ENCODE measurements around the gene EIF3A.
"Not testable (repeated sequence)": the region's sequence is repeated elsewhere in the genome, so short reads cannot be mapped to it uniquely, and the experiment has no call there.

Gene EIF3A

DNA sequence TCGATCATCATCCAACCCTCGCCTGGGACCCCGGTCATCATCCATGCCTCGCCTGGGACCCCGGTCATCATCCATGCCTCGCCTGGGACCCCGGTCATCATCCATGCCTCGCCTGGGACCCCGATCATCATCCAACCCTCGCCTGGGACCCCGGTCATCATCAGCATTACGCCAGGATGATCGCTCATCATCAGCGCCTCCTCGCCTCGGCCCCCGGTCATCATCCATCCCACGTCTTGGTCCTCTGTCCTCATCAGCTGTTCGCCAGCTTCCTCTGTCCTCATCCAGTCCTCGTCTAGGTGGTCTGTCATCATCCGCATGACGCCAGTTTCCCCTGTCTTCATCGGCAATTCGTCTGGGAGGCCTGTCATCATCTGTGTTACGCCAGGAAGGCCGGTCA is 38.4 kb downstream of the EIF3A start:
- DNase-seq (ENCODE audit: low spot score): no peak

DNA sequence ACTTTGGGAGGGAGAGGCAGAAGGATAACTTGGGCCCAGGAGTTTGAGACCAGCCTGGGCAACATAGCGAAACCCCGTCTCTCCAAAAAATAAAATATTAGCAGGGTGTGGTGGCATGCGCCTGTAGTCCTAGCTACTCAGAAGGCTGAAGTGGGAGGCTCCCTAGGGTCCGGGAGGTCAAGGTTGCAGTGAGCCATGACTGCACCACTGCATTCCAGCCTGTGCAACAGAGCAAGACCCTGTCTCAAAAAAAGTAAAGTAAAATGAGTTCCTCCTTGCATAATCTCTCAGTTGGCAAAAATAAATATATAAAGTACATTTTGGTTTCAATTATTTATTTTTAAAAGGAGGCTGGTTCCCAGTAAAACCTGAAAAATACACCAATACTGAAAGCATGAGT is 39.3 kb downstream of the EIF3A start:
- DNase-seq (ENCODE audit: low spot score): no peak

DNA sequence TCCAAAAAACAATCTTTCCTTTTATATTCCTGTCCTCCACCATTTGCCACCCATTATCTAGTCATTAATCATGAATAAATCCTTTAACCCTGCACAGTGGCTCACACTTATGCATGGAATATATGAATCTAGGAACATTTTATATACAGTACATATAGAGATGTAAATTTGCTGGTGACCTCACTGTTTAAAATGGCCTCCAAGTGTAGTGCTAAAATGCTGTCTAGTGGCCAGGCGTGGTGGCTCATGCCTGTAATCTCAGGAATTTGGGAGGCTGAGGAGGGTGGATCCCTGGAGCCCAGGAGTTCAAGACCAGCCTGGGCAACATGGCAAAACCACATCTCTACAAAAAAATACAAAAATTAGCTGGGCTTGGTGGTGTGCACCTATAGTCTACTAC is 41.5 kb downstream of the EIF3A start:
- DNase-seq (ENCODE audit: low spot score): no peak

DNA sequence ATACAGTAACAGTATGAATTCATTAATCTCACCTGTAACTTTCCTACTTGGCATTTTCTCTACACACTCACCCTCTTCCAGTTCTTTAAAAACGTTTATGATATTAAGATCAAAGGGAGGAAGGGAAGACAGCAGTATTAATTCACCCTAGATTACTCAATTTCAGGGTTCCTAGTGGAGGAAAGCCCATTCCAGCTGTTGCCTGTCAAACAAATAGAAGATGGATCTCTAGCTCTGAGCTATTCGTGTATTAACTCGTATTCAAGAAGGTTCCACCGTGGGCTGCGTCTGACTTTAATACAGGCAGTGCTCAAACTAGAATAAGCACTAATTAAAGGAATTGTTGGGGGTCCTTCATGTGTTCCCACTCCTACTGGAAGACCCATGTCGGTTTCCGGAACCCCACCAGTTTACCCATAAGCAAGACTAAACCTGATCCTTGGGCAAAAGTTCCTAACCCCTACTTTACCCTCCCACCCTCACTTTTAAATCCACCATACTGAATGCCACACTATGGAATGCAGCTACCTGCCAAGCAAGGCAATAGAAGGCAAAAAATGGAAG is 49.0 kb downstream of the EIF3A start:
- no peak for DNase-seq (ENCODE audit: low spot score)

DNA sequence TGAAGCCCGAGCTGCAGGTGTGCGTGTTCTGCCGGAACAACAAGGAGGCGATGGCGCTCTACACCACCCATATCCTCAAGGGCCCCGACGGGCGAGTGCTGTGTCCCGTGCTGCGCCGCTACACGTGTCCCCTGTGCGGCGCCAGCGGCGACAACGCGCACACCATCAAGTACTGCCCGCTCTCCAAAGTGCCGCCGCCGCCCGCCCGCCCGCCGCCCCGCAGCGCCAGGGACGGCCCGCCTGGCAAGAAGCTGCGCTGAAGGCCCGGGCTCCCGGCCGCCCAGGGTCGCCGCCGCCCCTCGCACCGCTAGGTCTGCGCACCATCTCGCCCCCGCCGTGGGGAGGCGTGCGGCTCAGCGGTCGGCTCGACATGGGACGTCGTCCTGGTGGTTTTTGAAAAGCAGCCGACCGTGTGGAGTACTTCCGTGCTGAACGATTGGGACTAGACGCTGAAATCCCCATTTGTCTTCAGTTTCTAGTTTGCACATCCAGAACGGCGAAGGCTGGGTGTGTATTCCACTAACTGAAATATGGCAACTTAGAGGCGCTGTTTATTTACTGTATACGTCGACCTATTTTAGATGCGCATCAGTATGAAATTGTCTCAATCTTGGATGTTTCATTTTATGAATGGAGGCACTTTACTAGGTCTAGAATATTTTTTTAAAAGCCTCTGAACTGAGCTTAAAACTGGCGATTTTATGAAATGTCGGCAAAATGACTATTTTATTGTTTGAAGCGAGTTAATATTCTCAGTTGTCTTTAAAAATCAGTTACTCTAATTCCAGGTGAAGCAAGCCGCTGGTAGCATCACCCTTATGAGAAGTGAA is 50.0 kb downstream of the EIF3A start:
- peak; percentile 79 for DNase-seq (ENCODE audit: low spot score)

DNA sequence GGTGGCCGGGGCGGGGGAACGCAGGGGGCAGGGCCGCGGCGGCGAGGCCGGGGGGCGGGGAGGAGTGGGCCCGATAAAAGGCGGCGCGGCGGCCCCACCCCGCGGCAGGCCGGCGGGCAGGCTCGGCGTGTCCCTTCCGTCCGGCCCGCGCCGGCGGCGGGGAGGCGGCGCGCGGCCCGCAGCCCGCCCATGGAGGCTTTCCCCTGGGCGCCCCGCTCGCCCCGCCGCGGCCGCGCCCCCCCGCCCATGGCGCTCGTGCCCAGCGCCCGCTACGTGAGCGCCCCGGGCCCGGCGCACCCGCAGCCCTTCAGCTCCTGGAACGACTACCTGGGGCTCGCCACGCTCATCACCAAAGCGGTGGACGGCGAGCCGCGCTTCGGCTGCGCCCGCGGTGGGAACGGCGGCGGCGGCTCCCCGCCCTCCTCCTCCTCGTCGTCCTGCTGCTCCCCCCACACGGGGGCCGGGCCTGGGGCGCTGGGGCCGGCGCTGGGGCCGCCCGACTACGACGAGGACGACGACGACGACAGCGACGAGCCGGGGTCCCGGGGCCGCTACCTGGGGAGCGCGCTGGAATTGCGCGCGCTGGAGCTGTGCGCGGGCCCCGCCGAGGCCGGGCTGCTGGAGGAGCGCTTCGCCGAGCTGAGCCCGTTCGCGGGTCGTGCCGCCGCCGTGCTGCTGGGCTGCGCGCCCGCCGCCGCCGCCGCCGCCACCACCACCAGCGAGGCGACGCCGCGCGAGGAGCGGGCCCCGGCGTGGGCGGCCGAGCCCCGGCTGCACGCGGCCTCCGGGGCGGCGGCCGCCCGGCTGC is 50.8 kb downstream of the EIF3A start, which contains the start of gene NANOS1:
NANOS1 (plus strand) TSS at position 102 of the 808 bp plus-strand sequence; CDS start at position 190, 88 bp downstream.
- no peak for DNase-seq (ENCODE audit: low spot score)

DNA sequence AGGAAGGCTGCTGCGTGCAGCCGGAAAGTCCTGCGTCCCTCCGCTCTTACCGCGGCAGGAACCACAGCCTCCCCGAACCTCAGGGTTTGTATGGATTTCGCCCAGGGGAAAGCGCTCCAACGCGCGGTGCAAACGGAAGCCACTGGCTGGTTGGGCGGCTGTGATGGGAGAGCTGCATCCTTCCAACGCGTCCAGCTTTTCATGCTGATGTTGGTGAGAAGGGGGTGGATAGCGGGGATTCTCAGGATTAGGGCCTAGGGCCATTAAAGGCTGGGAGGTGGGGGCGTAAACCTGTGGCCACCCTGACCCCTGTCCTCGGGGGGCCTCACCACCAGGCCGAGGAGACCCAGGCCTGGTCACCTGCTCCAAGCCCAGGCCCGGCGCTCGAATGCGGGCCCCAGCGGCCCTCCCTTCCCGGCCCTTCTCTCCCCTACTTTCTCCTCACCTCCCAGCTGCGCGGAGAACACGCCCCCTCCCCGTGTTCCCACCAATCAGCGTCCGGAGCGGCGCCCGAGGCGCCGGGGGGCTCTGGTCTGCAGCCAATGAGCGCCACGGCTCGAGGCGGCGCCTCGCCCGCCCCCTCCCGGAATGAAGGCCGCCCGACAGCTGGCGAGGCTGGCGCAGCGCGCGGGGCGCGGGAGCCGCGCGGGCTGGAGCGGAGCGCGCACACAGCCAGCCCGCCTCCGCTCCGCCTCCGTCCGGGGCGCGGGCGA is 51.6 kb downstream of the EIF3A start:
- DNase-seq (ENCODE audit: low spot score): peak; percentile 97

DNA sequence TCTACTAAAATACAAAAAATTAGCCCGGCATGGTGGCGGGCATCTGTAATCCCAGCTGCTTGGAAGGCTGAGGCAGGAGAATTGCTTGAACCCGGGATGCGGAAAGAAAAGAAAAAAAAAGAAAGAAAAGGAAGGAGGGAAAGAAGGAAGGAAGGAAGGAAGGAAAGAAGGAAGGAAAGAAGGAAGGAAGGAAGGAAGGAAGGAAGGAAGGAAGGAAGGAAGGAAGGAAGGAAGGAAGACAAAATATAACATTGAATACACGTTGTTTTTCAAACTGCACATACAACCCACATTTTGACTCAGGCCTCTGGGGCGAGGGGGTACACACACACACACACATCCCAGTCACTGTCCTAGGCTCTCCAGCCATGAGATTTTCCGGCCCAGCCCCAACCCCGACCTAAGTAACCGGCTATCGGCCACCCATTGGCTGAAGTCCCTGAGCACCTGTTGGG is 52.1 kb downstream of the EIF3A start:
- not testable (repeated sequence) for DNase-seq (ENCODE audit: low spot score)

DNA sequence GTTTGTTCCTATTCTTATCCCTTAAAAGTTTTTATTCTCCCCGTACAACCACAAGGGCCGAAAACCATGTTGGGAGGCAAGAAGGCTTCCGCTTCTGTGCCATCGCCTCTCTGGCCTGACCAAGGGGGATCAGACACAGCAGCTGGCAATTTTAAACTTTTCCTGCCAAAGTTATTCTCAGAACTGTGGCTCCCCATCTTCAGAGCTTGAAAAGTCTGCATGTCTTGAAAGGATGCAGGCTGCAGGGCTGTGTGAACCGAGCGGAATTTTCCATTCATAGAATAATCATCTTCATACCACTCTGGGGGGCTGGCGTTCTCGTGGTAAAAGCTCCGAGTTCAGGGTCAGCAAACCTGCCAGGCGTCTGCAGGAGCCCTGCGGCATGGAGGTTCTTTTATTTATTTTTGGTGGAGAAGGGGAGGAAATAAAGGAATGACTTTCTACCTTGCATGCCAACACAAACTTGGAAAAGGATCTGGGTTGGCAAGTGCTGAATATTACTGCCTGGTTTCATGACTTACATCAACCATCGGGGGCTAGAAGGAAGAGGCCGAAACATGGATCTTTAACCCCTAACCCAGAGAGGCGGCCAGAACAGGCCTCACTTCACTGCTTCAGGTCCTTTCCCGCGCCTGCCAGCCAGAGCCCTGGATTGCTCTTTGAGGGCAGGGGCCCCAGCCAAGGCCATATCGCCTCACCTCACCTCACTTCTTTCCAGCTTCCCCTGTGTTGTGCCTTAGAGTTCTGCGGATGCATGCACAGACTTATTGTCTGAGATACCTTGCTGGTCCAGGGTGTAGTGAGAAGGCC is 54.1 kb downstream of the EIF3A start:
- no peak for DNase-seq (ENCODE audit: low spot score)

DNA sequence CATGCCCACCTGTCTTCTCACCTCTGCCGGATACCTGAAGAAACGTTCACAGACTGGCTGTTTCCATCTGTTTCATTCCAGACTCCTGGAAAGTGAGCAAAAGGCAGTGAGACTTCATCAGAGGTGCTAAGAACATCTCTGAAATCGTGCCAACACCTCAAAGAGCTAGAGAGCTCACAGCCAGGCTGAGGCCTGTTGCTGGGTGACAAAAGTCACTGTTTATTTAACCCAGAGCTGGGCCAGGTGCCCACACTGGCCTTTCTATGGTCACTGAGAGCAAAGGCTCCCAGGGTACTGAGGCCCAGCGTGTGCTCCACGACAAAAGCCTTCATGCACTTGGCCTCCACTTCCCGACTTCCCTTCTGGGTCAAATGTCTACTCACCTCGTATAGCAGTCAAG is 54.8 kb downstream of the EIF3A start:
- DNase-seq (ENCODE audit: low spot score): no peak

DNA sequence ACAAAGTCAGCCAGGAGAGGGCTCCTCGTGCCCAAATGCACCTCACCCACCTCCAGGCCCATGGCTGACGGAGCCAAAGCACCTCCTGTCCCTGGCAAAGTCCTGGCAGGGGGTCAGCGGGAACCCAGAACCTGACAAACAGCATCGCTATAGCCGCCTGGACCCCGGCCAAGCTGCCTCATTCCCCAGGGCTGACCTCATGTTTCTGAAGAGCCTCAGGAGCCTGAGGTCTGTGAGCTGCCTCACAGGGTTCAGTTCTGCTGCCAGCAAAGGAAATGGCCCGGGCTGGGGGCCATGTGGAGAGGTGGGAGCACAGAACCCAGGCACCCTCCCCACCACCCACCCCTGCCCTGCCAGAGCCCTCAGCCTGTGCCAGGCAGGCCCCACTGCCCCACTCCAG is 55.3 kb downstream of the EIF3A start:
- no peak for DNase-seq (ENCODE audit: low spot score)

DNA sequence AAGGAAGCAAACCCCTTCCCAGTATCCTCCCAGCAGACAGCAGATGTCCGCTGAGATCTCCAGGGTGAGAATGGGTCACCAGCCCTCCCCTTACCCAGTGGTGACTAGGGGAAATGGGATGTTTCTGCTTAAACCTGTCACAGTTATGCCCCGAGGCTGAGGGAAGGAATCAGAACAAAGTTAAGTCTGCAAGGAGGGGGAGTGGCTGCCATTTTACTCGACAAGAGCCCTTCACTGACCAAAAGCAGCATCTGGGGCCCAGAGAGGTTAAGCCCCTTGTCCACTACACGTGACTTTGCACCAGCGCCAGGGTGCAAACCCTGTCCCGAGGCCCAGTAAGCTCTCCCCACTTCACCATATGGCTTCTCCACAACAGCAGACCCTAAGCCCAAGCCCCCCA is 55.7 kb downstream of the EIF3A start:
- no peak for DNase-seq (ENCODE audit: low spot score)

DNA sequence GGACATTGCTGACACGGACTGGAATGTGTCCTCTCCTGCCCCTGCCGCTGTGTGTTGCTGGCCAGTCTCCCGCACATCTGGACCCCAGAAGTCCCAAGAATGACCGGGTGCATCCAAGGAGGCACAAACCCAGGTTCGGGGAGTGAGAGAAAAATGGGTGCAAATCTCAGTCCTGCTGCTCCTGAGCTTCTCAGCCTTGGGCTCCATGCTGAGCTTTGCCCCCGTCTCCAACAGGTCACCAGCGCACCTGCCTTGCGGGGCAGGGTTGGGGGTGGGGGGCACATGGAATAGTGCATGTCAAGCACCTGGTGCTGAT is 57.1 kb downstream of the EIF3A start:
- DNase-seq (ENCODE audit: low spot score): no peak

DNA sequence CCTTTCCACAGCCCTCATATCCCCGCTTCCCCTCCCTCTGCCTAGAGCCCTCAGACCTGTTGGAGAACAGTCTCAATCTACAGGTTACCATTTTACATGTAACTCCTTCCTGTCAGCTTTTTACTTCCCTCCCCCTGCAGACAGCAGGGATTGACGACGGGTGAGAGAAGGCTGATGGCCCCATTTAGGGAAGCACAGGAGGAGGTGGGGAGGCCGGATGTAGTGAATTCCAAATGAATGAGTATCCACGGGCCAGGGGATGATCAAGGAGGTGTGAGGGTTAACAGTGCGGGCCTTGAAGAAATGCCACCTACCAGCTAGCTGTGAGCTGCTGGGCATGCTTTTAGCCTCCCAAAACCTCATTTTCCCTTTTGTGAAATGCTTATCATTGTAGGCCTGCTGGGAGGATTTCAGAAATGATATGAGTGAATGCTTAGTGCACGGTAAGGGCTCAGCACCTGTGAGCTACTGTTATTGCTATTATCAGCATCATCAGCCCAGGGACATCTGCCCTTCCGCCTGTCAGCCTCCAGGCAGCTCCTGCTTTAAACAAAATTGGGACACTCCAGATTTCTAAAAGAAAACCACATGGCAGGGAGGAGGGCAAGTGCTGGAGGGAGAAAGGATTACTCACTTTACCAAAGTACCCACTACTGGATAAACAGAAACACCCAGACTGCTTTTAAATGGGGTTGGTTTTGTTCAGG is 57.6 kb downstream of the EIF3A start:
- DNase-seq (ENCODE audit: low spot score): no peak

DNA sequence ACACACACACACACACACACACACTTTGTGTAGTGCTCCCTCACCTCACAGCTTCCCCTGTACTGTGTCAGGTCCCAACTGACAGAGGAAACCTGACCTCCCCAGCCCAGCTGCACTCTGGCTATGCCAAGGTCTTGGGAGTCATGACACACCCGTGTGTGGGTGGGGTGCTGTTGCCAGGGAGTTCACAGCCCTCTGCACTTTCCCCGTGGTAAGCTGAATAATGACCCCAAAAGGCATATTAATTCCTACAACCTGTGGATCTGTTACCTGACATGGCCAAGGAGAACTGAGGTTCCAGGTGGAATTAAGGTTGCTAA is 60.0 kb downstream of the EIF3A start:
- DNase-seq (ENCODE audit: low spot score): no peak

DNA sequence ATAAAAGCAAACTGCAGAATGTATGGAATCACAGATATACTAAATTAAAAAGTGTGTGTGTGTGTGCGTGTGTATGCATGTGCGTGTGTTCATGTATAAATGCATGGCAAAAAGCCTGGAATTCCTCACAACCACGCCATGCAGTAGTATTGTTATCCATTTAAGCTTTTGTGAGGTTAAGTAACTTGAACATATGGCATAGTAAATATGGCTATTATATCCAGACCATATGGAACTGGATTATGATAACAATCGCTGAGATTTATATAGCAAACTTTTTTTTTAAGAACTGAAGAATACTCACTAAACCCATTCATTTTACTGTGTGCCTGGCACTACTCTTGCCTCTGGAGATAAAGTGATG is 73.4 kb downstream of the EIF3A start:
- DNase-seq (ENCODE audit: low spot score): no peak

DNA sequence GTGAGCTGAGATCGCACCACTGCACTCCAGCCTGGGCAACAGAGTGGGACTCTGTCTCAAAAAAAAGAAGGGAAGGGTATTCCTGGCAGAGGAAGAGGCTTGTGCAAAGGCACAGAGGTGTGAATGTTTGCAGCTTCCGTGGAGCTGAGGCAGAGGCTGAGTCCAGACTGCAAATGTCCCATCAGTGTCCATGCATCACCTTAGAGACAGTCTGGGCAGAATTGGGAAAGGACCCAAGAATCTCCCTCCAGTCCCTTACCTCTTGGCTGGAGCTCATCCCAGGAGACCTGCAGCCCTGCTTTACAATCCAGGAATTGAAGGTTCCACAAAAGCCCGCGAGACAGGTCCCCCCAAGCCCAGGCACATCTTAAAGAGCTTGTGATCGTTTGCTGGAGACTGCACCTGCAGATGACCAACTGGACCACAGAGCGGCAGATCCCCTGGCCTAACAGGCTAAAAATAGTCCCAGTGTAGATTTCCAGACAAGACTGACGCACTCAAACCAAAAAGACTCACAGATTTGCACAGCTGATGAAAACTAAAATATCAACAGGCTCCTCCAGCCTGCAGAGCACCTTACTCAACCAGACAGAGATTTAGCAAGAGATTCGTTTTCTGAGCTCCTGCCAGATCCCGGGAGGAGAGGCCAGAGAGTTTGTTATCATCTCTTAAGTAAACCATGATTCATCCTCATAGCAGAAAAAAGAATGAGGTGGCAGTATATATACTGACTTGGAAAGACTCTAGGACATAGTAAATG is 74.0 kb downstream of the EIF3A start:
- no peak for DNase-seq (ENCODE audit: low spot score)

DNA sequence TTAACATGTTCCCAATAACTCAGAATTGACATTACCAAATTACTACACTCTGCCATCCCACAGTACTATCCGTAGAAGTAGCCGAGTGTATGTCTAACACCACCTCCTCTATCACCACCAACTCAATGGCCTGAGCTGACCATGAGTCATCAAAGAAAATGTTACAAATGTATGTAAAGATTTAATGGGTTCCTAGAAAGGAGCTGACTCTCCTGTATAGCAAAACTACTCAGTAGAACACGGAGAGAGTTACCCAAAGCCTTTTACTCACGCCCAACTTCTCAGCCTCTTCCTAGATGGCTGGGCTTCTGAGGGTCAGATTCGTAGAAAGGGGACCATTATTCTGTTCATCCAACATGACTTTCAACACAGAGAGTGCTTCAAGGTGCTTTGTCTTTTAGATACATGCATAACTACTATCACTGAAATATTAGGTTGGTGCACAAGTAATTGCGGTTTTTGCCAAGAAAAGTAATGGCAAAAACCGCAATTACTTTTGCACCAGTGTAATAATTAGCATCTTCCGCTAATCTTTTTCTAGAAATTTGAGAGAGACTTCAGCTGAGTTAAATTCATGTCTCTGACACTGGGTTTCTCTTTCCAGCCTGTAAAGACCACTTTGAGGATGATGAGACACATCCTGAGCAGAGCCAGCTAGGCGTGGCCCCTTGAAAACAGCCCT is 75.1 kb downstream of the EIF3A start:
- DNase-seq (ENCODE audit: low spot score): no peak

DNA sequence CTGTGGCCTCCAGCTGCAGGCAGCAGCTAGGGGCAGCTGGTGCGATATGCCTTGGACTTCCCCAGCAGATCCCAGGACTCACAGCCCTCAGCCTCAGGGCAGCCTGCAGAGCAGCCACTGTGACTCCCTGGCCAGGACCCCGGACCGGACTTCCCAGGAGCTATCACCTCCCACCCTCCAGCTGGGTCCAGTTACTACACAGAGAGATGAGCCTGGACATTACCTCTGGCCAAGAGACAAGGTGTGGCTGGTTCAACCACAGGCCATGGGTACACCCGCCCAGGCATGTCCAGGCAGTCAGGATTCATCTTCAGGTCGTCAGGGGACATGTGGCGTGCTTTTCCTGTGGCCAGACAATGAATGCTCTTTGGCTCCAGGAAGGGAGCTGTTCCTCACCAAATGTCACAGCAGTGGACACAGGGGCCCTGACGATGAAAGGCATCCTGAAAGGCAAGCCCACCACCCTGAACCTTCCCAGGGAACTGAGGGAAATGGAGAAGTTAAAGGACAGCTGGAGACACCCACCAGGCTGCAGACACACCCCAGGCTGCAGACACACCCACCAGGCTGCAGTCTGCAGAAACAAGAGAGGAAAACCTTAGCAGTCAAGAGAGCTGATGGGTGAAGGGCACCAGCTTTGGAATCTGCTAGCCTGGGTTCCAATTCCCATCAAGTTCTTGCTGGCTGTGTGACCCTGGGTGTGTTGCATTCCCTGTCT is 76.9 kb downstream of the EIF3A start:
- no peak for DNase-seq (ENCODE audit: low spot score)

Data from germinal center (tissue), 1 donor.